Mammary epithelial cell (primary cell): ENCODE data around the gene TPBGL.

Source experiments
- CTCF ChIP-seq, 2 donors: IDR thresholded peaks in 1 of 2; conservative IDR thresholded peaks in 1 of 2; 2 replicates each; pipeline ENCODE4 v1.5.1; 2011 to 2012; ENCODE audit warnings: inconsistent platforms in 2 of 2, low read length in 2 of 2, mild to moderate bottlenecking in 2 of 2, control low read depth in 1 of 2, low read depth in 1 of 2; ENCODE audit not compliant: insufficient read depth in 1 of 2; ENCODE audit errors: extremely low read depth in 1 of 2
- EZH2 ChIP-seq: IDR thresholded peaks from 2 replicates; pipeline ENCODE4 v1.6.1; 2012; ENCODE audit warnings: low read length, inconsistent platforms, borderline replicate concordance

- TF ChIP-seq CTCF (conservative IDR thresholded peaks at IDR 0.05 in 1 of 2, IDR thresholded peaks at IDR 0.05 in 1 of 2; ENCODE audit: extremely low read depth in 1 of 2, insufficient read depth in 1 of 2, low read depth in 1 of 2, low read length in 2 of 2) (no peak), EZH2 (no peak)
Measured at GRCh38 chr11:75201771-75202170, 38.8 kb upstream of the TPBGL start.
